GM19452 (cell line): Measurements from ENCODE around the gene MACROD1.

Experiments used
- ATAC-seq: cut with Tn5 transposase; IDR thresholded peaks from one replicate; pipeline ENCODE4 v1.9.1; 2021; ENCODE audit not compliant: unreplicated experiment

Gene MACROD1

GRCh38 chr11:64152841-64153691, 12.8 kb downstream of the MACROD1 start:
- no peak for ATAC-seq

GRCh38 chr11:64151337-64151736, 14.6 kb downstream of the MACROD1 start:
- no peak for ATAC-seq

- ATAC-seq: no peak
Observed at GRCh38 chr11:64150481-64151239, 15.3 kb downstream of the MACROD1 start.

- no peak for ATAC-seq
Observed at GRCh38 chr11:64150051-64150450, 15.9 kb downstream of the MACROD1 start.

- no peak for ATAC-seq
Observed at GRCh38 chr11:64148917-64149617, 16.8 kb downstream of the MACROD1 start.

- no peak for ATAC-seq
Observed at GRCh38 chr11:64148226-64148916, 17.5 kb downstream of the MACROD1 start.

- no peak for ATAC-seq
Observed at GRCh38 chr11:64146036-64146955, 19.6 kb downstream of the MACROD1 start.

- ATAC-seq: no peak
Observed at GRCh38 chr11:64144587-64145472, 21.1 kb downstream of the MACROD1 start.

- no peak for ATAC-seq
Observed at GRCh38 chr11:64141081-64141783, 24.7 kb downstream of the MACROD1 start.

- no peak for ATAC-seq
Observed at GRCh38 chr11:64140082-64140481, 25.8 kb downstream of the MACROD1 start.

- no peak for ATAC-seq
Observed at GRCh38 chr11:64139049-64139448, 26.9 kb downstream of the MACROD1 start.

- ATAC-seq: no peak
Observed at GRCh38 chr11:64138398-64138797, 27.5 kb downstream of the MACROD1 start.

GRCh38 chr11:64136765-64137441, 29.0 kb downstream of the MACROD1 start:
- ATAC-seq: no peak

- no peak for ATAC-seq
Observed at GRCh38 chr11:64135711-64136110, 30.2 kb downstream of the MACROD1 start.

GRCh38 chr11:64134963-64135362, 30.9 kb downstream of the MACROD1 start:
- ATAC-seq: no peak

GRCh38 chr11:64132982-64133705, 32.8 kb downstream of the MACROD1 start:
- ATAC-seq: no peak

- ATAC-seq: no peak
Observed at GRCh38 chr11:64132191-64132771, 33.6 kb downstream of the MACROD1 start.
